ENCODE measurements around the gene MTHFD2L.

Gene MTHFD2L

GRCh38 chr4:74324262-74324661 lies 166.3 kb downstream of the MTHFD2L start:
- Histone ChIP-seq H3K4me1 (ENCODE audit: low read depth, poor library complexity, severe bottlenecking) (peaks cover 38% of the 10 kb centered on the region), H4K20me1 (ENCODE audit: insufficient read depth) (no peaks in the 10 kb centered on the region), H2AFZ (ENCODE audit: low read depth) (no peak overlapping the region), H3K79me2 (ENCODE audit: insufficient read depth, low read depth) (no peaks in the 10 kb centered on the region), H3K36me3 (ENCODE audit: insufficient read depth) (no peaks in the 10 kb centered on the region), H3K4me2 (peak overlapping the region; percentile 47; the same call in 1 of the 2 replicates), H3K9ac (no peak overlapping the region), H3K27me3 (ENCODE audit: insufficient read depth, low read depth) (no peaks in the 10 kb centered on the region), H3K27ac (peak overlapping the region; percentile 6; the same call in 1 of the 2 replicates), H3K4me3 (IDR thresholded peaks at IDR 0.05; ENCODE audit: insufficient read depth, low read depth, low read length) (no peak overlapping the region)
- no peak for TF ChIP-seq CTCF (conservative IDR thresholded peaks at IDR 0.05; ENCODE audit: low read depth, low read length)

DNA sequence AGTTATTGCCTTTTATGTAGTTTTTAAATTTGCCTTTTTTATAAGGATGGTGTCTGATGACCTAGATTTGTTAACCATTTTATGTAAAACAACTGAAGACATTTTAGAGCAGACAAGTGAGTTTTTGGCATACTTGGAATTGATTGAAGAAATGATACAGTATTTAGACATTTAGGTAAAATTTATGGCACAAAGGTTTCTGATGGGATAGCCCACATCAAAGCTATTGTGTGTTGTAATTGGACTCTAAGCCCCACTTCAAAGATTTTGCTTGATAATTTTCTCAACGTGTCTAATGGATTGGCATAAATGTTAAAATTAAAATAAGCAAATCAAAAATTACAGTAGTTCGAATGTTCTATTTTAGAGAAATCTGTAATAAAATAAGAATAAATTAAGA lies 168.0 kb downstream of the MTHFD2L start:
- Histone ChIP-seq H3K4me1 (ENCODE audit: low read depth, poor library complexity, severe bottlenecking) (peaks cover 26% of the 10 kb centered on the region), H2AFZ (ENCODE audit: low read depth) (no peak overlapping the region), H3K36me3 (ENCODE audit: insufficient read depth) (no peaks in the 10 kb centered on the region), H3K9ac (no peak overlapping the region), H4K20me1 (ENCODE audit: insufficient read depth) (no peaks in the 10 kb centered on the region), H3K4me3 (IDR thresholded peaks at IDR 0.05; ENCODE audit: insufficient read depth, low read depth, low read length) (no peak overlapping the region), H3K27ac (no peak overlapping the region), H3K4me2 (no peak overlapping the region), H3K27me3 (ENCODE audit: insufficient read depth, low read depth) (no peaks in the 10 kb centered on the region), H3K79me2 (ENCODE audit: insufficient read depth, low read depth) (no peaks in the 10 kb centered on the region)
- no peak for TF ChIP-seq CTCF (conservative IDR thresholded peaks at IDR 0.05; ENCODE audit: low read depth, low read length)

GRCh38 chr4:74327762-74328161 lies 169.8 kb downstream of the MTHFD2L start:
- Histone ChIP-seq H3K27me3 (ENCODE audit: insufficient read depth, low read depth) (no peaks in the 10 kb centered on the region), H3K9ac (no peak overlapping the region), H3K27ac (no peak overlapping the region), H3K79me2 (ENCODE audit: insufficient read depth, low read depth) (no peaks in the 10 kb centered on the region), H3K4me2 (no peak overlapping the region), H2AFZ (ENCODE audit: low read depth) (no peak overlapping the region), H3K4me3 (IDR thresholded peaks at IDR 0.05; ENCODE audit: insufficient read depth, low read depth, low read length) (no peak overlapping the region), H3K36me3 (ENCODE audit: insufficient read depth) (no peaks in the 10 kb centered on the region), H3K4me1 (ENCODE audit: low read depth, poor library complexity, severe bottlenecking) (peaks cover 26% of the 10 kb centered on the region), H4K20me1 (ENCODE audit: insufficient read depth) (no peaks in the 10 kb centered on the region)
- TF ChIP-seq CTCF (conservative IDR thresholded peaks at IDR 0.05; ENCODE audit: low read depth, low read length), result no peak

- Histone ChIP-seq H2AFZ (ENCODE audit: low read depth) (no peak overlapping the region), H3K27ac (no peak overlapping the region), H3K9ac (no peak overlapping the region), H3K36me3 (ENCODE audit: insufficient read depth) (no peaks in the 10 kb centered on the region), H3K4me3 (IDR thresholded peaks at IDR 0.05; ENCODE audit: insufficient read depth, low read depth, low read length) (no peak overlapping the region), H3K27me3 (ENCODE audit: insufficient read depth, low read depth) (no peaks in the 10 kb centered on the region), H3K4me2 (no peak overlapping the region), H3K79me2 (ENCODE audit: insufficient read depth, low read depth) (no peaks in the 10 kb centered on the region), H4K20me1 (ENCODE audit: insufficient read depth) (no peaks in the 10 kb centered on the region), H3K4me1 (ENCODE audit: low read depth, poor library complexity, severe bottlenecking) (peaks cover 25% of the 10 kb centered on the region)
- no peak for TF ChIP-seq CTCF (conservative IDR thresholded peaks at IDR 0.05; ENCODE audit: low read depth, low read length)
These were observed 170.6 kb downstream of the MTHFD2L start for GRCh38 chr4:74328501-74328900.
